Adrenal gland (tissue), 5 donors: ENCODE measurements around the gene PIAS3.

ENCODE experiments used
- POLR2A ChIP-seq, 2 donors: fragments of 450-650 bp; IDR thresholded peaks; one replicate each; pipeline ENCODE4 v1.6.1; 2017; ENCODE audit warnings: antibody characterized with exemption in 2 of 2, mild to moderate bottlenecking in 2 of 2, moderate library complexity in 1 of 2
- TF ChIP-seq, protein P1 (sequence below), 6 experiments: fragments of 450-650 bp in 4 of 6; fragments of 200-600 bp in 2 of 6; sonication (generic) in 1 of 6; IDR thresholded peaks; 1 replicate in 5 of 6; 2 replicates in 1 of 6; pipeline versions ENCODE4 v1.5.1 to v1.8.0; 2016 to 2021; ENCODE audit warnings: antibody characterized with exemption in 6 of 6, mild to moderate bottlenecking in 2 of 6, moderate library complexity in 1 of 6
- donor health status: DM: no; HTN: no; CAD: no.

DNA sequence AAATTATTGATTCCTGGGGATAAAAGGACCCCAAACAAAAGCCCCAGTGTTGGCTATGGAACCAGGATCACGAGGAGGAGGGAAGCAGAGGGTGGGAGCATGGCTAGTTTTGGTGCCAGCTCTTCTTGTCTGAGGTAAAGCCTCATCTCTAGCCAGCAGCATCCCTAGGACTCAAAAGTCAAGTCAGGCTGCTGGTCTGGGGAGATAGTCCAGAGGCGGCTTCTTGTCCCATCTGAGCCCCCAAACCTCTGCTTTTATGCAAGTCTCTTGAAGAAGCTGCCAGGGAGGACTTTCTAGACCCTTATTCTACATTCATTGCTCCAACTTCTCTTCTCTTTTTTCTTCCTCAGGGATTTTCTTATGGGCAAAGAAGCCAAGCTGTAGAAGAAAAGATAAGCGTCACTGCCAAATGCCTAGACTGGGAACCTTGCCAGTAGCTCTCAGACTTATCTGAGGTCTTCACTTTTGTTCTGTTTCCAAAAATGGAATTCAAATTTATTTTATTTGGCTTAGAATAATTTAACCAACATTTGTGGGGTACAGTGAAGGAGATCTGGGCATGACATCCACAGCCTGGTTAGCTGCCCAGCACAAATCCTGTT lies 33.7 kb upstream of the PIAS3 start:
- TF ChIP-seq, protein P1, sequence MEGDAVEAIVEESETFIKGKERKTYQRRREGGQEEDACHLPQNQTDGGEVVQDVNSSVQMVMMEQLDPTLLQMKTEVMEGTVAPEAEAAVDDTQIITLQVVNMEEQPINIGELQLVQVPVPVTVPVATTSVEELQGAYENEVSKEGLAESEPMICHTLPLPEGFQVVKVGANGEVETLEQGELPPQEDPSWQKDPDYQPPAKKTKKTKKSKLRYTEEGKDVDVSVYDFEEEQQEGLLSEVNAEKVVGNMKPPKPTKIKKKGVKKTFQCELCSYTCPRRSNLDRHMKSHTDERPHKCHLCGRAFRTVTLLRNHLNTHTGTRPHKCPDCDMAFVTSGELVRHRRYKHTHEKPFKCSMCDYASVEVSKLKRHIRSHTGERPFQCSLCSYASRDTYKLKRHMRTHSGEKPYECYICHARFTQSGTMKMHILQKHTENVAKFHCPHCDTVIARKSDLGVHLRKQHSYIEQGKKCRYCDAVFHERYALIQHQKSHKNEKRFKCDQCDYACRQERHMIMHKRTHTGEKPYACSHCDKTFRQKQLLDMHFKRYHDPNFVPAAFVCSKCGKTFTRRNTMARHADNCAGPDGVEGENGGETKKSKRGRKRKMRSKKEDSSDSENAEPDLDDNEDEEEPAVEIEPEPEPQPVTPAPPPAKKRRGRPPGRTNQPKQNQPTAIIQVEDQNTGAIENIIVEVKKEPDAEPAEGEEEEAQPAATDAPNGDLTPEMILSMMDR (IDR thresholded peaks at IDR 0.05) = no peak
- no peak for TF ChIP-seq POLR2A (IDR thresholded peaks at IDR 0.05)
